Transverse colon (tissue), 4 donors: ENCODE measurements around the gene CSNK2B.

ENCODE experiments used
- CTCF ChIP-seq, 5 experiments: fragments of 200-600 bp in 3 of 5; fragments of 450-650 bp in 2 of 5; sonication (generic) in 3 of 5; IDR thresholded peaks; 1 replicate in 2 of 5; 2 replicates in 3 of 5; pipeline ENCODE4 v1.5.1; 2016 to 2017; ENCODE audit warnings: antibody characterized with exemption in 5 of 5, inconsistent platforms in 3 of 5, mild to moderate bottlenecking in 2 of 5, moderate library complexity in 1 of 5
- EP300 ChIP-seq: sonication (generic); formaldehyde crosslinking; IDR thresholded peaks from one replicate; pipeline ENCODE4 v1.6.1; 2017; ENCODE audit warnings: antibody characterized with exemption, low read depth
- POLR2A ChIP-seq: fragments of 450-650 bp; IDR thresholded peaks from one replicate; pipeline ENCODE4 v1.6.1; 2016; ENCODE audit warnings: antibody characterized with exemption, mild to moderate bottlenecking, moderate library complexity
- POLR2AphosphoS5 ChIP-seq, 3 donors: sonication (generic); formaldehyde crosslinking; IDR thresholded peaks; one replicate each; pipeline ENCODE4 v1.6.1; 2016; ENCODE audit warnings: antibody characterized with exemption in 3 of 3

GRCh38 chr6:31654574-31655348 lies 11.1 kb upstream of the CSNK2B start:
- TF ChIP-seq CTCF (IDR thresholded peaks at IDR 0.05) (no peak), POLR2A (no peak), EP300 (no peak), POLR2AphosphoS5 (IDR thresholded peaks at IDR 0.05) (no peak)
